ENCODE results near the gene PDZRN4.

DNA sequence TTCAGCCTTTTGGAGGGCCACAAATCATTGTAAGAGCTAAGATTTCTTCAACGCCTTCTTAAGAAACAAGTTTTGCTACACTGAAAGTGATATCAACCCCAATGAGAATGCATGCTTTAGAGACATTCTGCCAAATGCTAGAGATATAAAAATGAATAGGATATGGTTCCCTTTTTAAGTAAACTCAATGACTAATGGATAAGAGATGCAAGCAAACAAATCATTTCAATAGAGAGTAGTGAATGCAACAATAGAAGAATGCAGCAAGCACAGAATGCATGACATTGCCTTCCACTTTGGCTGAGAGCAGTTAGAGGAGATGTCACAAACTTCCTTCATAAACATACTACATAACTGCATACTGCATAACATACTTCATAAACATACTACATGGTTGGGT is 116.4 kb downstream of the PDZRN4 start:
- TF ChIP-seq, protein P1, sequence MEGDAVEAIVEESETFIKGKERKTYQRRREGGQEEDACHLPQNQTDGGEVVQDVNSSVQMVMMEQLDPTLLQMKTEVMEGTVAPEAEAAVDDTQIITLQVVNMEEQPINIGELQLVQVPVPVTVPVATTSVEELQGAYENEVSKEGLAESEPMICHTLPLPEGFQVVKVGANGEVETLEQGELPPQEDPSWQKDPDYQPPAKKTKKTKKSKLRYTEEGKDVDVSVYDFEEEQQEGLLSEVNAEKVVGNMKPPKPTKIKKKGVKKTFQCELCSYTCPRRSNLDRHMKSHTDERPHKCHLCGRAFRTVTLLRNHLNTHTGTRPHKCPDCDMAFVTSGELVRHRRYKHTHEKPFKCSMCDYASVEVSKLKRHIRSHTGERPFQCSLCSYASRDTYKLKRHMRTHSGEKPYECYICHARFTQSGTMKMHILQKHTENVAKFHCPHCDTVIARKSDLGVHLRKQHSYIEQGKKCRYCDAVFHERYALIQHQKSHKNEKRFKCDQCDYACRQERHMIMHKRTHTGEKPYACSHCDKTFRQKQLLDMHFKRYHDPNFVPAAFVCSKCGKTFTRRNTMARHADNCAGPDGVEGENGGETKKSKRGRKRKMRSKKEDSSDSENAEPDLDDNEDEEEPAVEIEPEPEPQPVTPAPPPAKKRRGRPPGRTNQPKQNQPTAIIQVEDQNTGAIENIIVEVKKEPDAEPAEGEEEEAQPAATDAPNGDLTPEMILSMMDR (IDR thresholded peaks at IDR 0.05), result no peak
- no peak for TF ChIP-seq POLR2A (IDR thresholded peaks at IDR 0.05)
